AG10803 (cell line): Measurements from ENCODE around the gene COX10.
"Not testable (repeated sequence)": the region's sequence is repeated elsewhere in the genome, so short reads cannot be mapped to it uniquely, and the experiment has no call there.

Source experiments
- DNase-seq: peaks from one replicate; pipeline ENCODE4 v3.0.0; 2010; ENCODE audit warnings: low read depth
- H3K4me3 ChIP-seq: 2 replicates; pipeline ENCODE4 v1.5.1; 2011; ENCODE audit warnings: mild to moderate bottlenecking, low read length, control low read depth
- TF ChIP-seq, protein P1 (sequence below): conservative IDR thresholded peaks from 2 replicates; pipeline ENCODE4 v1.5.1; 2011; ENCODE audit warnings: mild to moderate bottlenecking, low read length, control low read depth, inconsistent platforms

COX10 gene

DNA sequence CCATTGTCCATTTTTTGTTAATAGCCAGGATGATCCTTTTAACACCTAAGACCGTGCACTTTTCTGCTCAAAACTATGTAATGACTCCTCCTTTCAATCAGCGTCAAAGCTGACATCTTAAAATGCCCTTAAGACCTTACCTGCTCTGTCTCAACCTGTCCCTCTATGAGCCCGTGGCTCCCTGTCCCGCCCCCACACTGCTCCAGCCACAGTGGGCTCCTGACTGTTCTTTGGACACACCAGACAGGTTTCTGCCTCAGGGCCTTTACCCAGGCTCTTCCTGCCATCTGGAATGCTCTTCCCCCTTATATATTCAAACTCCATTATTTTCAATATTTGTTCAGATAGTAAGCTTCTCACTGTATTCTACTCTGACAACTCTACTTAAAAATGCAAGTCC lies 153.3 kb downstream of the COX10 start:
- DNase-seq: no peak

DNA sequence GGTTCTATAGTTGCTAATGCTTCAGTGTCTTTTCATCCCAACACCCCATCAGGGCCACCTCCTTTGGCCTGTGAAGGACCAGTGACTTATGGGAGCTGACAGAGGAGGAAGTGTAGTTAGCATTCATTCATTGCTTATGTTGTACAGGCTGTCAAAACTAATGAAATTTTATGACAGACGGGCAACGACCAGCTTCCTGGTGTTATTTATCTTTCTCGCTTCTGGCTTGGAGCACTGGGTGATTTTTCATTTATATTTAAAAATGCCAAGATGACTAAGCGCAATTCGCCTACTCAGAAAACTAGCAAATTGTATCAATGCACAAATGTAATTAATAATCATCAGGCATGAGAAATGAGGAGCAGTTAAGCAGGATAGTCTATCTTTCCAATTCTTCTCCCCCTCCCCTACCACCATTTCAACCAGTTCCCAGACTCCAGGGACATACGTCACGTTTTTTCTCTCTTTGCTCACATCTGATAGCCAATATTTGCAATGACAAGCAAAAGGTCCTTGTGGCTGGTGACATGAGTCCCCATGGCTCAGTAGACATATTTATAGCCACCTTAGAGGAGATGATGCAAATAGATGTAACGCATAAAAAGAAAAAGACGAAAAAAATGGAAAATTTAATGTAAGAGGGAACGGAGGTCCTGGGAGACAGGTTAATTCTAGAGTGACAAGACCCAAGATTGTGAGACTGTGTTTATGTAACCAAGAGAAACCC lies 156.1 kb downstream of the COX10 start:
- TF ChIP-seq, protein P1, sequence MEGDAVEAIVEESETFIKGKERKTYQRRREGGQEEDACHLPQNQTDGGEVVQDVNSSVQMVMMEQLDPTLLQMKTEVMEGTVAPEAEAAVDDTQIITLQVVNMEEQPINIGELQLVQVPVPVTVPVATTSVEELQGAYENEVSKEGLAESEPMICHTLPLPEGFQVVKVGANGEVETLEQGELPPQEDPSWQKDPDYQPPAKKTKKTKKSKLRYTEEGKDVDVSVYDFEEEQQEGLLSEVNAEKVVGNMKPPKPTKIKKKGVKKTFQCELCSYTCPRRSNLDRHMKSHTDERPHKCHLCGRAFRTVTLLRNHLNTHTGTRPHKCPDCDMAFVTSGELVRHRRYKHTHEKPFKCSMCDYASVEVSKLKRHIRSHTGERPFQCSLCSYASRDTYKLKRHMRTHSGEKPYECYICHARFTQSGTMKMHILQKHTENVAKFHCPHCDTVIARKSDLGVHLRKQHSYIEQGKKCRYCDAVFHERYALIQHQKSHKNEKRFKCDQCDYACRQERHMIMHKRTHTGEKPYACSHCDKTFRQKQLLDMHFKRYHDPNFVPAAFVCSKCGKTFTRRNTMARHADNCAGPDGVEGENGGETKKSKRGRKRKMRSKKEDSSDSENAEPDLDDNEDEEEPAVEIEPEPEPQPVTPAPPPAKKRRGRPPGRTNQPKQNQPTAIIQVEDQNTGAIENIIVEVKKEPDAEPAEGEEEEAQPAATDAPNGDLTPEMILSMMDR: no peak
- DNase-seq: no peak

More for the DNA sequence above, 153.3 kb downstream of the COX10 start:
- H3K4me3 ChIP-seq: no peak overlapping the region
- TF ChIP-seq, protein P1: no peak

DNA sequence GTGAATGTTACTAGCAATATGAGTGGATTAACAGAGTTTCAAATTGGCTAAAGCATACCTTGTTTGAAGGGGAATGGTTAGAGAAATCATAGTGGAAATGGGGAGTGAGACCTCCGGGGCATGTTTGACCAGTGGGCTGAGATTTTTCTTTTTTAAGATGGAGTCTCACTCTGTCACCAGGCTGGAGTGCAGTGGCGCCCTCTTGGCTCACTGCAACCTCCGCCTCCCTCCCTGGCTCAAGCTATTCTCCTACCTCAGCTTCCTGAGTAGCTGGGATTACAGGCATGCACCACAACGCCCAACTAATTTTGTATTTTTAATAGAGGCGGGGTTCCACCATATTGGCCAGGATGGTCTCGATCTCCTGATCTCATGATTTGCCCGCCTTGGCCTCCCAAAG lies 157.7 kb downstream of the COX10 start:
- DNase-seq: no peak
- TF ChIP-seq, protein P1: no peak
- no peak overlapping the region for H3K4me3 ChIP-seq

More for the DNA sequence above, 156.1 kb downstream of the COX10 start:
- H3K4me3 ChIP-seq: no peak overlapping the region

DNA sequence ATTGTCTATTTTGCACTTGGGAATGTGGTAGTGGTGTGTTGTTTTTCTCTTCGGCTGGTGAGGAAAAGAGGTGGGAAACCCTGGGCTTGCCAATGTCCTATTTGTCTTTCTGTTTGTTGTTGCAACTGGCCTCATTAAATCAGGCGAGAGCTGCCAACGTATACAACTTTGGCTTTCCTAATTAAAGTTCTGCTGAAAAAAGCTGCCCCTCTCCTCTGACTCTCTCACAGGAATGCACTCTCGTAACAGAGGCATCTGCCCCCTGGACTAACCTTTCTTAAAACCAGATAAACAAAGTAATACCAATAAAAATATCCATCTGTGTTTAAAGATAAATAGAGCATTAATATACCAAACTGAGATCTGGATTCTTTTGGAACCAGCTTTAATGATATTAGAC lies 159.6 kb downstream of the COX10 start:
- TF ChIP-seq, protein P1: no peak
- peak; percentile 76 for DNase-seq
- no peak overlapping the region for H3K4me3 ChIP-seq

DNA sequence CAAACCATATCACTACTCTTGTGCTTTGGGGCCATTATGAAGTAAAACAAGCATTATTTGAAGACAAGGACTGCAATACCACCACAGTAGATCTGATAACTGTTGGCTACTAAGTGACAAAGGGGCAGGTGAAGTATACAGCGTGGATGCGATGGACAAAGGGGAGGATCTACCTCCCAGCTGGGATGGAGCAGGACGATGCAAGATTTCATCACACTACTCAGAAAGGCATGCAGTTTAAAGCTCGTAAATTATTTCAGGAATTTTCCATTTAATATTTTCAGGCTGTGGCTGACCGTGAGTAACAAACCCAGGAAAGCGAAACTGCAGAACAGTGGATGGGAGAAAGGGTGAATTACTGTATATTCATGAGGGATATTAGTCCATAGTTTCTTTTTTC lies 161.9 kb downstream of the COX10 start:
- not testable (repeated sequence) for H3K4me3 ChIP-seq
- peak; percentile 47 for DNase-seq

DNA sequence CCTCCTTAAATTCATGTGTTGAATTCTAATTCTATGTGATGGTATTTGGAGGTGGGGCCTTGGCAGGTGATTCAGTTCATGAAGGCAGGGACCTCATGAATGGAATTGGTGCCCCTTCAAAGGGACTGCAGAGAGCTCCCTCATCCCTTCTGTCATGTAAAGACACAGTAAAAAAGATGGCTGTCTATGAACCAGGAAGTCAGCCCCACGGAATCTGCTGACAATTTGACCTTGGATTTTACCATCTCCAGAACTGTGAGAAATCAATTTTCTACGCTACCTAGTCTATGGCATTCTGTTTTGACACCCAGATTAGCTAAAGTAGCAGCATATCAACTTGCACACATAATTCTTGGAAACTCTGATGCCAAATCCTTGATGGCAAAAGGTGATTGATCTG lies 165.7 kb downstream of the COX10 start:
- not testable (repeated sequence) for H3K4me3 ChIP-seq, DNase-seq

DNA sequence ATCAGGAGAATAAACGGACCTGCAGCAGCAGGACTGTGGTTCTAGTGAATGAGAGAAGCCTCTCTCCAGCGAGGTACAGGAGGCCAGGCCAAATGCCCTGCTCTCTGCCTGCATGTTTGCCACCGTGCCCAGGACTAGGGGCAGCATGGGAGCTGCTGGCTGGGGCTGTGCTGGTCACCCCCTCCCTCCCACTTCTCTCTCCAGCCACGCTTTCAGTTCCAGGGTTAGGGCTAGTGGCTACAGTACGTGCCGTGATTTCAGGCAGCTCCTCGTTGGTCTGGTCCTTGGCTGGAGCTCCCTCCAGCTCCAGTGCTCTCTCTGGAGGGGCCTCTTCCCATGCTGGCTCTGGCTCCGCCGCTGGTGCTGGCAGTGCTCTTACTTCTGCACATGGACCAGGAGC lies 166.7 kb downstream of the COX10 start:
- not testable (repeated sequence) for H3K4me3 ChIP-seq, DNase-seq

DNA sequence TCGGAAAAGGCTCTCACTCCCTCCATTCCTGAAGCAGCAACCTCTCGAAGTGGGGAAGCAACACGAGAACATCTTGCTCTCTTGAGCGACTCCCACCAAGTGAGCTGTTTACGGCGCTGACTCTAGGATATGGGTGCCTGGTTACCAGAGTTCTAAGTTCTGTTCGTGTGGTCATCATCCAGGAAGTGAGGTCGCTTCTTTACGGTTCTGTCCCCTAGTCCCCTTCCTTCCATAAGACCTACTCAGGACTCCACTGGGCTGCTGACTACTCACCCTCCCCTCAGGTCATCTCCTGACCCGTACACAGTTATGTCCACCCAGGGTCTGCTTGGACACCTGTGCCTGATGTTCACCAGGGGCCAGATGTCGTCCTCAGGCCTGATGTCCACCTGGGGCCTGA lies 167.5 kb downstream of the COX10 start, which contains the start of gene CDRT15:
Gene CDRT15 (minus strand): TSS at position 101 of the 400 bp plus-strand sequence. CDS start 29 bp downstream, at position 72.
- DNase-seq: not testable (repeated sequence)

DNA sequence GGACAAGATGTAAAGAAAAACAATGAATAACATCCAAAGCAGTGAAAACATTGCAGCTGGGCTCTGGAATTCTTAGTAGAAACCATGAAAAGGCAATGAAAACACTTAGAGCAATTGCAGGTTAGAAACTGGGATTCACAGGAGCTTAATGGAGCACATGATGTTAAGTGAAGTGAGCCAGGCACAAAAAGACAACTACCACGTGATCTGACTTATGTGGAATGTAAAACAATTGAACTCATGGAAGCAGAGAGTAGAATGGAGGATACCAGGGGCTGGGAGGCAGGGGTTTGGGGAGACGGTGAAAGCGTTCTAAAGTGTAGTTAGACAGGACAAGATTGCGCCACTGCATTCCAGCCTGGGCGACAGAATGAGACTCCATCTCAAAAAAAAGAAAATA lies 170.0 kb downstream of the COX10 start:
- H3K4me3 ChIP-seq, DNase-seq: not testable (repeated sequence)

More for the DNA sequence above, 167.5 kb downstream of the COX10 start, which contains the start of gene CDRT15:
- H3K4me3 ChIP-seq: not testable (repeated sequence)

DNA sequence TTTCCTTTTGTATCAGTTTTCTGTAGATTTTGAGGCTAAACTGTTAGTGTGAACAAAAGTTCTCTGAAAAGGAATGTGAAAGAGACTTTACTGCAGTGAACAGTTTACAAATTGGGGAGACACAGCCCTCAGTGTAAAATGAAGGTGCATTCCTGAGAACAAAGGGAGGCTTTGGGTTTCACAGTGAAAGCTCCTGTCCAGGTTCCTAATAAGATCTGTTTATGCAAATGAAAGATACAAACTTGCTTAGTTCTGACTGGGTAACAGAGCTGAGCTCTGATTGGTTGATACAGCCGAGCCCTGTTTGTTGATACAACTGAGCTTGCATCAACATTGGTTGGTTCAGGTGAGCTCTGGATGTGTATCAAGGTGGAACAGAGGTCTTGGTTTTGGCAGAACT lies 175.7 kb downstream of the COX10 start:
- DNase-seq: no peak
- no peak overlapping the region for H3K4me3 ChIP-seq
- TF ChIP-seq, protein P1: no peak
